Smooth muscle cell (in vitro differentiated cells): ENCODE measurements around the gene ITGA11. TPM values are rescaled to one million over a fixed set of nuclear protein-coding genes. Genes with fewer than 3 reads are reported as not detected.
A peak's percentile ranks its signal among the peaks of the same experiment; 100 is the strongest.

Experiments
- DNase-seq: peaks from one replicate; lab custom pipeline; 2025; ENCODE audit not compliant: unreplicated experiment; lab: John Stamatoyannopoulos, UW
- H2AFZ ChIP-seq: fragments of 200-600 bp; sonication (generic); 2 replicates; pipeline ENCODE4 v1.6.0; 2016; ENCODE audit warnings: antibody characterized with exemption, low read depth, mild to moderate bottlenecking
- H3F3A ChIP-seq: fragments of 200-600 bp; sonication (generic); 2 replicates; pipeline ENCODE4 v1.6.0; 2017; ENCODE audit warnings: antibody characterized with exemption, low read depth
- H3K27ac ChIP-seq: fragments of 200-600 bp; sonication (generic); 2 replicates; pipeline ENCODE4 v1.5.1; 2016; ENCODE audit warnings: low read depth, mild to moderate bottlenecking
- H3K27me3 ChIP-seq: fragments of 200-600 bp; sonication (generic); 2 replicates; pipeline ENCODE4 v1.6.1; 2016; ENCODE audit warnings: low read depth, mild to moderate bottlenecking
- H3K36me3 ChIP-seq: fragments of 200-600 bp; sonication (generic); 2 replicates; pipeline ENCODE4 v1.5.1; 2016; ENCODE audit warnings: low read depth
- H3K4me1 ChIP-seq: fragments of 200-600 bp; sonication (generic); 2 replicates; pipeline ENCODE4 v1.5.1; 2016; ENCODE audit warnings: low read depth
- H3K4me2 ChIP-seq: fragments of 200-600 bp; sonication (generic); 2 replicates; pipeline ENCODE4 v1.6.0; 2016; ENCODE audit warnings: mild to moderate bottlenecking
- H3K4me3 ChIP-seq: fragments of 200-600 bp; sonication (generic); 2 replicates; pipeline ENCODE4 v1.5.1; 2016; ENCODE audit warnings: mild to moderate bottlenecking
- H3K79me2 ChIP-seq: fragments of 200-600 bp; sonication (generic); 2 replicates; pipeline ENCODE4 v1.6.0; 2016; ENCODE audit warnings: low read depth, mild to moderate bottlenecking
- H3K9ac ChIP-seq: fragments of 200-600 bp; sonication (generic); 2 replicates; pipeline ENCODE4 v1.6.0; 2016; ENCODE audit warnings: low read depth
- H3K9me3 ChIP-seq: fragments of 200-600 bp; sonication (generic); replicated peaks from 2 replicates; pipeline ENCODE4 v1.5.1; 2016; ENCODE audit warnings: low read depth
- H4K20me1 ChIP-seq: fragments of 200-600 bp; sonication (generic); 2 replicates; pipeline ENCODE4 v1.6.0; 2016; ENCODE audit warnings: low read depth
- CTCF ChIP-seq: fragments of 200-600 bp; sonication (generic); IDR thresholded peaks from 2 replicates; pipeline ENCODE4 v1.5.1; 2017; ENCODE audit warnings: borderline replicate concordance, mild to moderate bottlenecking, antibody characterized with exemption; ENCODE audit not compliant: insufficient read depth, poor library complexity, severe bottlenecking
- WGBS: methylation state at CpG from one replicate; pipeline ENCODE4 v1.1.7; 2016; ENCODE audit warnings: low lambda C conversion rate; 5-methylcytosine and 5-hydroxymethylcytosine counted together
- polyA plus RNA-seq: library from polyadenylated mRNA; unstranded; fragments of >200 nt; fragmentation: Nextera tagmentation; extraction: Ambion mirVana; gene quantifications from 2 replicates; pipeline ENCODE4 v1.2.1, GENCODE V29; 2016
- total RNA-seq: library from RNA; depleted of rRNA; stranded (reverse); fragments of >200 nt; gene quantifications from 2 replicates; pipeline ENCODE4 v1.2.3, GENCODE V29; 2014

Gene ITGA11
- total and polyA plus RNA-seq, 2 experiments from 2014 or later, result 87.8 to 133 TPM

- Histone ChIP-seq H2AFZ (no peak overlapping the region), H3K9me3 (no peaks in the 10 kb centered on the region), H3K4me1 (no peaks in the 10 kb centered on the region), H4K20me1 (peaks cover 100% of the 10 kb centered on the region), H3K9ac (no peak overlapping the region), H3K79me2 (peaks cover 97% of the 10 kb centered on the region), H3K4me2 (no peak overlapping the region), H3K4me3 (no peak overlapping the region), H3F3A (peaks cover 17% of the 10 kb centered on the region), H3K27me3 (no peaks in the 10 kb centered on the region), H3K36me3 (peaks cover 3% of the 10 kb centered on the region), H3K27ac (peak overlapping the region; percentile 44)
- DNase-seq, result no peak
- TF ChIP-seq CTCF, result no peak
- WGBS, result 91% methylated on average over 2 of the region's 2 CpGs
Observed at GRCh38 chr15:68289057-68289456, 142.9 kb downstream of the ITGA11 start.

- Histone ChIP-seq H3K27me3 (no peaks in the 10 kb centered on the region), H3K4me3 (no peak overlapping the region), H3K9ac (no peak overlapping the region), H3K27ac (peak overlapping the region; percentile 41), H3K4me1 (peaks cover 12% of the 10 kb centered on the region), H2AFZ (no peak overlapping the region), H3K79me2 (peaks cover 99% of the 10 kb centered on the region), H3K9me3 (no peaks in the 10 kb centered on the region), H3F3A (peaks cover 6% of the 10 kb centered on the region), H3K4me2 (no peak overlapping the region), H4K20me1 (peaks cover 100% of the 10 kb centered on the region), H3K36me3 (no peaks in the 10 kb centered on the region)
- TF ChIP-seq CTCF, result no peak
- over 99% methylated on average over 5 of the region's 5 CpGs for WGBS
- DNase-seq, result no peak
Observed at GRCh38 chr15:68286256-68286655, 145.7 kb downstream of the ITGA11 start.

- 92% methylated on average over 5 of the region's 5 CpGs for whole genome bisulfite sequencing
- DNase-seq, result no peak
- H3K27ac ChIP-seq, result peak overlapping the region; percentile 41
Observed at GRCh38 chr15:68285259-68285980, 146.5 kb downstream of the ITGA11 start.

More at GRCh38 chr15:68285259-68285980, 146.5 kb downstream of the ITGA11 start:
- Histone ChIP-seq H3K36me3 (no peaks in the 10 kb centered on the region), H3K9me3 (no peaks in the 10 kb centered on the region), H3F3A (no peaks in the 10 kb centered on the region), H3K4me2 (no peak overlapping the region), H3K4me1 (peaks cover 20% of the 10 kb centered on the region), H4K20me1 (peaks cover 100% of the 10 kb centered on the region), H3K4me3 (no peak overlapping the region), H2AFZ (no peak overlapping the region), H3K27me3 (no peaks in the 10 kb centered on the region), H3K79me2 (peaks cover 99% of the 10 kb centered on the region), H3K9ac (no peak overlapping the region)
- no peak for TF ChIP-seq CTCF
